Mesenchymal stem cell (in vitro differentiated cells and primary cell): ENCODE results near the gene CHCHD3.

Experiments
- DNase-seq: peaks from one replicate; pipeline ENCODE4 v3.0.0-alpha.2; 2013
- H2AFZ ChIP-seq: one replicate; pipeline ENCODE4 v1.6.1; 2013; ENCODE audit warnings: low read depth, mild to moderate bottlenecking, control low read depth, inconsistent platforms, low read length, moderate library complexity
- H2AK5ac ChIP-seq: 2 replicates; pipeline ENCODE4 v1.6.1; 2013; ENCODE audit warnings: low read length, moderate library complexity, mild to moderate bottlenecking, inconsistent platforms; ENCODE audit not compliant: severe bottlenecking
- H2BK120ac ChIP-seq: one replicate; pipeline ENCODE4 v1.6.1; 2013; ENCODE audit warnings: low read depth, mild to moderate bottlenecking, inconsistent platforms, low read length, moderate library complexity
- H2BK12ac ChIP-seq, 2 experiments: one replicate each; pipeline ENCODE4 v1.6.1; 2013; ENCODE audit warnings: inconsistent platforms in 2 of 2, low read length in 2 of 2, mild to moderate bottlenecking in 2 of 2, moderate library complexity in 2 of 2, control low read depth in 1 of 2
- H2BK15ac ChIP-seq: one replicate; pipeline ENCODE4 v1.6.1; 2013; ENCODE audit warnings: mild to moderate bottlenecking, low read depth, inconsistent platforms; ENCODE audit not compliant: poor library complexity, severe bottlenecking
- H2BK5ac ChIP-seq: 2 replicates; pipeline ENCODE4 v1.6.1; 2013; ENCODE audit warnings: low read depth, mild to moderate bottlenecking, low read length, control low read depth, inconsistent platforms; ENCODE audit not compliant: poor library complexity, severe bottlenecking
- H3K14ac ChIP-seq, 2 experiments: one replicate each; pipeline ENCODE4 v1.6.1; 2013; ENCODE audit warnings: inconsistent platforms in 2 of 2, low read length in 2 of 2, control low read depth in 1 of 2, mild to moderate bottlenecking in 1 of 2, moderate library complexity in 1 of 2
- H3K18ac ChIP-seq, 2 experiments: one replicate each; pipeline ENCODE4 v1.6.1; 2013; ENCODE audit warnings: inconsistent platforms in 2 of 2, low read length in 2 of 2, control low read depth in 1 of 2, low read depth in 1 of 2, mild to moderate bottlenecking in 1 of 2
- H3K23ac ChIP-seq, 2 experiments: one replicate each; pipeline ENCODE4 v1.6.1; 2013; ENCODE audit warnings: inconsistent platforms in 2 of 2, low read length in 2 of 2, mild to moderate bottlenecking in 2 of 2, moderate library complexity in 2 of 2, control low read depth in 1 of 2
- H3K27ac ChIP-seq: 2 replicates; pipeline ENCODE4 v1.5.1; 2013; ENCODE audit warnings: mild to moderate bottlenecking, moderate library complexity, low read length, control low read depth, inconsistent platforms; ENCODE audit not compliant: poor library complexity, severe bottlenecking
- H3K27me3 ChIP-seq, 2 experiments: 2 replicates each; pipeline versions ENCODE4 v1.6.1 to v1.7.0; 2013; ENCODE audit warnings: low read length in 2 of 2, mild to moderate bottlenecking in 2 of 2, moderate library complexity in 2 of 2, control low read depth in 1 of 2, inconsistent platforms in 1 of 2; ENCODE audit not compliant: control insufficient read depth in 1 of 2, insufficient read depth in 1 of 2
- H3K36me3 ChIP-seq, 2 experiments: 2 replicates each; pipeline versions ENCODE4 v1.6.1 to v1.7.0; 2013; ENCODE audit warnings: low read length in 2 of 2, control low read depth in 1 of 2, inconsistent platforms in 1 of 2, low read depth in 1 of 2, mild to moderate bottlenecking in 1 of 2; ENCODE audit not compliant: insufficient read depth in 2 of 2, control insufficient read depth in 1 of 2
- H3K4ac ChIP-seq, 2 experiments: one replicate each; pipeline ENCODE4 v1.6.1; 2013; ENCODE audit warnings: inconsistent platforms in 2 of 2, low read length in 2 of 2, mild to moderate bottlenecking in 2 of 2, moderate library complexity in 2 of 2, control low read depth in 1 of 2, low read depth in 1 of 2
- H3K4me1 ChIP-seq: 2 replicates; pipeline ENCODE4 v1.6.1; 2013; ENCODE audit warnings: low read depth, low read length, control low read depth; ENCODE audit not compliant: control insufficient read depth, insufficient read depth
- H3K4me2 ChIP-seq: 2 replicates; pipeline ENCODE4 v1.6.1; 2013; ENCODE audit warnings: low read length, mild to moderate bottlenecking, inconsistent platforms; ENCODE audit not compliant: poor library complexity, severe bottlenecking
- H3K4me3 ChIP-seq, 2 experiments: 2 replicates each; pipeline versions ENCODE4 v1.5.1 to v1.7.0; 2013; ENCODE audit warnings: low read length in 2 of 2, mild to moderate bottlenecking in 2 of 2, control low read depth in 1 of 2, low read depth in 1 of 2; ENCODE audit not compliant: insufficient read depth in 1 of 2
- H3K79me1 ChIP-seq: replicated peaks from 2 replicates; pipeline ENCODE4 v1.6.1; 2013; ENCODE audit warnings: mild to moderate bottlenecking, control low read depth, low read length, inconsistent platforms; ENCODE audit not compliant: poor library complexity, severe bottlenecking
- H3K9ac ChIP-seq: 2 replicates; pipeline ENCODE4 v1.7.0; 2013; ENCODE audit warnings: mild to moderate bottlenecking, low read length, moderate library complexity
- H3K9me3 ChIP-seq: 2 replicates; pipeline ENCODE4 v1.7.0; 2013; ENCODE audit warnings: mild to moderate bottlenecking, low read length; ENCODE audit not compliant: control insufficient read depth
- H4K8ac ChIP-seq: one replicate; pipeline ENCODE4 v1.6.1; 2013; ENCODE audit warnings: inconsistent platforms, mild to moderate bottlenecking, low read length, moderate library complexity
- H4K91ac ChIP-seq: one replicate; pipeline ENCODE4 v1.6.1; 2013; ENCODE audit warnings: mild to moderate bottlenecking, low read length, inconsistent platforms
- WGBS: methylation state at CpG from one replicate; pipeline ENCODE4 v1.1.7; 2013; ENCODE audit warnings: mixed read lengths; 5-methylcytosine and 5-hydroxymethylcytosine counted together

Gene CHCHD3

DNA sequence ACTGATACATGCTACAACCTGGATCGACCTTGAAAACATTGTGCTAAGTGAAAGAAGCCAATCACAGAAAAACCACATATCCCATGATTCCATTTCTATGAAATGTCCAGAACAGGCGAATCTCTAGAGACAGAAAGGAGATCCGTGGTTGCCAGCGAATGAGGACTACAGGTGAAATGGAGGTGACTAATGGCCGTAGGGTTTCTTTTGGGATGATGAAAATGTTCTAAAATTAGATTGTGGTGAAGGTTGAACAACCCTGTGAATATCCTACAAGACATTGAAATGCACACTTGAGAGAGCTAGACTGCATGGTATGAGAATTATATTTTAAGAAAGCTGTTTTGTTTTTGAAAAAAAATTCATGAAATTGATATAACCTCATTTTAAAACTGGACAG, 317.1 kb downstream of the CHCHD3 start:
- Histone ChIP-seq H2BK120ac (no peak overlapping the region), H3K9me3 (peaks cover 7% of the 10 kb centered on the region), H2BK5ac (no peak overlapping the region), H2BK12ac (no peak overlapping the region), H3K27me3 (peaks cover 8 to 15% of the 10 kb centered on the region in 2 experiments), H3K23ac (no peak overlapping the region), H3K4ac (no peak overlapping the region), H3K4me2 (no peak overlapping the region), H3K4me3 (no peak overlapping the region), H3K4me1 (no peaks in the 10 kb centered on the region), H3K36me3 (no peaks in the 10 kb centered on the region), H2AFZ (no peak overlapping the region), H3K9ac (no peak overlapping the region), H2BK15ac (no peak overlapping the region), H3K18ac (no peak overlapping the region), H4K91ac (no peak overlapping the region), H2AK5ac (no peak overlapping the region), H3K14ac (no peak overlapping the region), H4K8ac (no peak overlapping the region), H3K79me1 (no peaks in the 10 kb centered on the region), H3K27ac (no peak overlapping the region)
- no peak for DNase-seq
- 87% methylated on average over 4 of the region's 5 CpGs for WGBS

DNA sequence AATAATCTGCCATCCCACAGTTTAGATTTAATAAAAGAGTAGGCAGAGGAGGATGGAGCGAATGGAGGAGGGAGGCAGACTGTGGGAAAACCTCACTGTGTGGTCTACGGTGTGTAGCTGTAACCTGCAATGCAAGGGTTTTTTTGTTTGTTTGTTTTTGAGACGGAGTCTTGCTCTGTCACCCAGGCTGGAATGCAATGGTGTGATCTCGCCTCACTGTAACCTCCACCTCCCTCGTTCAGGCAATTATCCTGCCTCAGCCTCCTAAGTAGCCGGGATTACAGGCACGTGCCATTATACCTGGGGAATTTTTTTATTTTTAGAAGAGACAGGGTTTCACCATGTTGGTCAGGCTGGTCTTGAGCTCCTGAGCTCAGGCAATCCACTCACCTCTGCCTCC, 321.0 kb downstream of the CHCHD3 start:
- H2BK5ac ChIP-seq = no peak overlapping the region
- no peak overlapping the region for H3K4me3 ChIP-seq
- H3K4me2 ChIP-seq = no peak overlapping the region
- H3K9me3 ChIP-seq = peaks cover 3% of the 10 kb centered on the region
- DNase-seq = no peak
- no peaks in the 10 kb centered on the region for H3K79me1 ChIP-seq
- H4K8ac ChIP-seq = no peak overlapping the region
- H2BK12ac ChIP-seq = no peak overlapping the region
- H3K18ac ChIP-seq = no peak overlapping the region
- H3K27ac ChIP-seq = no peak overlapping the region
- H3K9ac ChIP-seq = no peak overlapping the region
- no peaks in the 10 kb centered on the region for H3K4me1 ChIP-seq
- no peak overlapping the region for H2AK5ac ChIP-seq
- H2AFZ ChIP-seq = no peak overlapping the region
- H3K27me3 ChIP-seq = peaks cover 8 to 10% of the 10 kb centered on the region in 2 experiments
- H3K23ac ChIP-seq = no peak overlapping the region
- H4K91ac ChIP-seq = no peak overlapping the region
- no peak overlapping the region for H2BK15ac ChIP-seq
- H3K36me3 ChIP-seq = no peaks in the 10 kb centered on the region
- H3K14ac ChIP-seq = no peak overlapping the region
- WGBS = 42% methylated on average over 3 of the region's 7 CpGs
- no peak overlapping the region for H2BK120ac ChIP-seq
- H3K4ac ChIP-seq = no peak overlapping the region

- no peak overlapping the region for H2BK15ac ChIP-seq
These were observed 321.7 kb downstream of the CHCHD3 start for GRCh38 chr7:132760244-132760623.

DNA sequence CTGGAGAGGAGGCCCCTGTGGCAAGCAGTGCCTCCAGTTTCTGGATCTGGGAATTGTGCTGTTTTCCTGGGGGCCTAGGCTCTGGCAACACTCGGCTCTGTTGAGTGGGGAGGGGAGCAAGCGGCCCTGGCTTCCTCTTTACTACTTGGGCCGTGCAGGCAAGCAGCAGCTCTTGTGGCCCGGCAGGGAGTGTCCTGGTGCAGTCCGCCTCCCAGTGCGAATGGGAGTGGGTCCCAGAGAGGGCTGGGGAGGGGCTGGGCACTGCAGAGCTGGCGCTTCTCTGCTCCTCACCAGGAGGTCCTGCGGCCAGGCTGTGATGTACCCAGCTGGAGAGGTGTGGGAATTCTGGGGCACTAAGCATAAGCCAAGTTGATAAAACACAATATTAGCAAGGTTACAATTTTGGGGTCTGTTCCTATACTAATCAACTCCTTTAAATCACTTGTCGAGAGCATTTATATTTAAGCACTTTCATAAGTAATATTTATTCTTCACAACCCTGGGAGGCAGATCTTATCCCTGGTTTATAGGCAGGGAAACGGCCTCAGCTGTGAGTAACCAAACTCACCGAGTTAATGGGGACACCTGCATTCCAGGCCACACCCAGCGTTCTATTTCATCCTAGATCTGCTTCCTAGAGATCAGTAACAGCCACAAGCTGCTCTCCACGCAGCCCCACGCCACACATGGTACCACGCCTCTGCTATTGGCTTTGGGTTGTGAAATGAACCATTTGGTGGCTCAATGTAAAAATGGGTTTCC, 322.2 kb downstream of the CHCHD3 start:
- no peaks in the 10 kb centered on the region for H3K36me3 ChIP-seq
- no peaks in the 10 kb centered on the region for H3K79me1 ChIP-seq
- H3K4ac ChIP-seq = no peak overlapping the region
- no peak overlapping the region for H3K4me3 ChIP-seq
- H3K27ac ChIP-seq = no peak overlapping the region
- no peak overlapping the region for H3K4me2 ChIP-seq
- H4K8ac ChIP-seq = no peak overlapping the region
- H2BK5ac ChIP-seq = no peak overlapping the region
- H3K18ac ChIP-seq = no peak overlapping the region
- no peaks in the 10 kb centered on the region for H3K4me1 ChIP-seq
- no peak overlapping the region for H2BK12ac ChIP-seq
- no peak overlapping the region for H2BK15ac ChIP-seq
- H2AFZ ChIP-seq = no peak overlapping the region
- H2BK120ac ChIP-seq = no peak overlapping the region
- H3K23ac ChIP-seq = peak overlapping the region in 1 of 2 experiments; percentile 30
- H2AK5ac ChIP-seq = no peak overlapping the region
- no peak for DNase-seq
- H3K14ac ChIP-seq = no peak overlapping the region
- H3K9me3 ChIP-seq = peaks cover 3% of the 10 kb centered on the region
- H4K91ac ChIP-seq = no peak overlapping the region
- peaks cover 8% of the 10 kb centered on the region in 2 experiments for H3K27me3 ChIP-seq
- no peak overlapping the region for H3K9ac ChIP-seq
- WGBS = 74% methylated on average over 14 of the region's 15 CpGs

More at GRCh38 chr7:132760244-132760623, 321.7 kb downstream of the CHCHD3 start:
- Histone ChIP-seq H3K9me3 (peaks cover 3% of the 10 kb centered on the region), H3K23ac (no peak overlapping the region), H3K4me3 (no peak overlapping the region), H2AK5ac (no peak overlapping the region), H3K4me1 (no peaks in the 10 kb centered on the region), H3K4ac (no peak overlapping the region), H3K14ac (no peak overlapping the region), H3K27ac (no peak overlapping the region), H2AFZ (no peak overlapping the region), H3K9ac (no peak overlapping the region), H3K36me3 (no peaks in the 10 kb centered on the region), H3K18ac (no peak overlapping the region), H2BK12ac (no peak overlapping the region), H3K27me3 (peaks cover 8% of the 10 kb centered on the region in 2 experiments), H4K8ac (no peak overlapping the region), H3K4me2 (no peak overlapping the region), H4K91ac (no peak overlapping the region), H3K79me1 (no peaks in the 10 kb centered on the region), H2BK5ac (no peak overlapping the region), H2BK120ac (no peak overlapping the region)
- 100% methylated on average over 1 of the region's 2 CpGs for WGBS
- no peak for DNase-seq
